AG09319 (cell line): ENCODE results near the gene GDF9.

Source experiments
- DNase-seq: peaks from one replicate; pipeline ENCODE4 v3.0.0-alpha.2; 2010; ENCODE audit warnings: low read depth; ENCODE audit errors: extremely low read depth
- CTCF ChIP-seq: IDR thresholded peaks from 2 replicates; pipeline ENCODE4 v1.5.1; 2011; ENCODE audit warnings: low read depth, mild to moderate bottlenecking, inconsistent platforms, low read length, moderate library complexity

GDF9 gene

GRCh38 chr5:132816554-132816953, 49.7 kb downstream of the GDF9 start:
- no peak for TF ChIP-seq CTCF
- no peak for DNase-seq

- TF ChIP-seq CTCF = no peak
Measured at GRCh38 chr5:132816083-132816482, 50.2 kb downstream of the GDF9 start.

GRCh38 chr5:132815454-132815853, 50.8 kb downstream of the GDF9 start:
- no peak for TF ChIP-seq CTCF
- DNase-seq = no peak

More at GRCh38 chr5:132816083-132816482, 50.2 kb downstream of the GDF9 start:
- DNase-seq = no peak

- no peak for DNase-seq
- TF ChIP-seq CTCF = no peak
Measured at GRCh38 chr5:132814503-132815294, 51.6 kb downstream of the GDF9 start.

GRCh38 chr5:132813599-132814502, 52.4 kb downstream of the GDF9 start:
- TF ChIP-seq CTCF = no peak
- no peak for DNase-seq

GRCh38 chr5:132812781-132813598, 53.3 kb downstream of the GDF9 start, which contains the start of gene SOWAHA:
SOWAHA (plus strand) TSS chr5:132813302; CDS start chr5:132813622, 320 bp downstream.
- TF ChIP-seq CTCF = no peak
- DNase-seq = no peak
